K562 (cell line): ENCODE data around the gene SPI1. TPM values are rescaled to one million over a fixed set of nuclear protein-coding genes. Genes with fewer than 3 reads are reported as not detected.

Experiments used
- ATF4 ChIP-seq: fragments of 450-650 bp; formaldehyde crosslinking; IDR thresholded peaks from 2 replicates; pipeline ENCODE4 v1.4.0; 2022; ENCODE audit warnings: mild to moderate bottlenecking, moderate library complexity
- EZH2 ChIP-seq: IDR thresholded peaks from 2 replicates; pipeline ENCODE4 v1.6.1; 2012; ENCODE audit warnings: low read depth, mild to moderate bottlenecking, inconsistent platforms, low read length, borderline replicate concordance
- FOXA1 ChIP-seq: fragments of 450-650 bp; IDR thresholded peaks from 2 replicates; pipeline ENCODE4 v1.6.1; 2016; ENCODE audit warnings: mild to moderate bottlenecking, borderline replicate concordance
- PHF20 ChIP-seq: fragments of 450-650 bp; IDR thresholded peaks from 2 replicates; pipeline ENCODE4 v1.6.1; 2018; ENCODE audit not compliant: partially characterized antibody
- TEAD4 ChIP-seq, 2 experiments: sonication (generic) in 1 of 2; formaldehyde crosslinking in 1 of 2; IDR thresholded peaks; 2 replicates each; pipeline versions ENCODE4 v1.6.1 to v1.8.0; 2012 to 2022; ENCODE audit warnings: borderline replicate concordance in 1 of 2, inconsistent platforms in 1 of 2, low read length in 1 of 2, mild to moderate bottlenecking in 1 of 2, missing genetic modification reagents in 1 of 2
- ZFX ChIP-seq: sonication (generic); formaldehyde crosslinking; IDR thresholded peaks from 2 replicates; pipeline ENCODE4 v1.8.0; 2022; ENCODE audit warnings: mild to moderate bottlenecking, missing genetic modification reagents, moderate library complexity
- ZNF212 ChIP-seq: fragments of 450-650 bp; formaldehyde crosslinking; IDR thresholded peaks from 2 replicates; pipeline ENCODE4 v1.4.0; 2020; ENCODE audit warnings: mild to moderate bottlenecking
- polyA plus RNA-seq, 8 experiments: library from polyadenylated mRNA; depleted of rRNA in 4 of 8; stranded (reverse) in 5 of 8; unstranded in 3 of 8; fragments of >200 nt; fragmentation: Nextera tagmentation in 2 of 8; fragmentation: Illumina TruSeq in 1 of 8; extraction: Ambion mirVana in 2 of 8; extraction: Trizol in 1 of 8; gene quantifications; 2 replicates each; pipeline versions ENCODE4 v1.2.1 to v1.2.3, GENCODE V29; 2011 to 2014; ENCODE audit warnings: inconsistent platforms in 1 of 8, missing spikeins in 1 of 8
- total RNA-seq, 7 experiments: library from RNA; depleted of rRNA in 6 of 7; stranded (reverse); fragments of >200 nt in 6 of 7; fragmentation: Illumina TruSeq in 2 of 7; extraction: Trizol in 2 of 7; gene quantifications; 2 replicates each; pipeline versions ENCODE4 v1.2.1 to v1.2.3, GENCODE V29; 2011 to 2021; ENCODE audit warnings: low replicate concordance in 1 of 7
- TF ChIP-seq, protein P1 (sequence below): fragments of 450-650 bp; IDR thresholded peaks from 2 replicates; pipeline ENCODE4 v1.6.1; 2016; ENCODE audit warnings: mild to moderate bottlenecking, moderate library complexity
- TF ChIP-seq, protein P2 (sequence below), 2 experiments: fragments of 200-800 bp in 1 of 2; sonication (Bioruptor generic) in 1 of 2; sonication (generic) in 1 of 2; formaldehyde crosslinking in 1 of 2; IDR thresholded peaks in 1 of 2; conservative IDR thresholded peaks in 1 of 2; 2 replicates each; pipeline versions ENCODE4 v1.5.0 to v1.6.1; 2016 to 2020; ENCODE audit warnings: missing compliant biosample characterization in 1 of 2, missing genetic modification characterization in 1 of 2, missing genetic modification reagents in 1 of 2
- TF ChIP-seq, protein P3 (sequence below): fragments of 250-450 bp; sonication (Bioruptor Pico); IDR thresholded peaks from 2 replicates; pipeline ENCODE4 v1.5.0; 2020; ENCODE audit warnings: mild to moderate bottlenecking, borderline replicate concordance

SPI1 gene
- total and polyA plus RNA-seq, 9 of the 15 experiments (the other 6 are each of a cell fraction or from before 2014, with no cell fraction given): 0.10 to 33.7 (median 10.3) TPM

- TF ChIP-seq, protein P1, sequence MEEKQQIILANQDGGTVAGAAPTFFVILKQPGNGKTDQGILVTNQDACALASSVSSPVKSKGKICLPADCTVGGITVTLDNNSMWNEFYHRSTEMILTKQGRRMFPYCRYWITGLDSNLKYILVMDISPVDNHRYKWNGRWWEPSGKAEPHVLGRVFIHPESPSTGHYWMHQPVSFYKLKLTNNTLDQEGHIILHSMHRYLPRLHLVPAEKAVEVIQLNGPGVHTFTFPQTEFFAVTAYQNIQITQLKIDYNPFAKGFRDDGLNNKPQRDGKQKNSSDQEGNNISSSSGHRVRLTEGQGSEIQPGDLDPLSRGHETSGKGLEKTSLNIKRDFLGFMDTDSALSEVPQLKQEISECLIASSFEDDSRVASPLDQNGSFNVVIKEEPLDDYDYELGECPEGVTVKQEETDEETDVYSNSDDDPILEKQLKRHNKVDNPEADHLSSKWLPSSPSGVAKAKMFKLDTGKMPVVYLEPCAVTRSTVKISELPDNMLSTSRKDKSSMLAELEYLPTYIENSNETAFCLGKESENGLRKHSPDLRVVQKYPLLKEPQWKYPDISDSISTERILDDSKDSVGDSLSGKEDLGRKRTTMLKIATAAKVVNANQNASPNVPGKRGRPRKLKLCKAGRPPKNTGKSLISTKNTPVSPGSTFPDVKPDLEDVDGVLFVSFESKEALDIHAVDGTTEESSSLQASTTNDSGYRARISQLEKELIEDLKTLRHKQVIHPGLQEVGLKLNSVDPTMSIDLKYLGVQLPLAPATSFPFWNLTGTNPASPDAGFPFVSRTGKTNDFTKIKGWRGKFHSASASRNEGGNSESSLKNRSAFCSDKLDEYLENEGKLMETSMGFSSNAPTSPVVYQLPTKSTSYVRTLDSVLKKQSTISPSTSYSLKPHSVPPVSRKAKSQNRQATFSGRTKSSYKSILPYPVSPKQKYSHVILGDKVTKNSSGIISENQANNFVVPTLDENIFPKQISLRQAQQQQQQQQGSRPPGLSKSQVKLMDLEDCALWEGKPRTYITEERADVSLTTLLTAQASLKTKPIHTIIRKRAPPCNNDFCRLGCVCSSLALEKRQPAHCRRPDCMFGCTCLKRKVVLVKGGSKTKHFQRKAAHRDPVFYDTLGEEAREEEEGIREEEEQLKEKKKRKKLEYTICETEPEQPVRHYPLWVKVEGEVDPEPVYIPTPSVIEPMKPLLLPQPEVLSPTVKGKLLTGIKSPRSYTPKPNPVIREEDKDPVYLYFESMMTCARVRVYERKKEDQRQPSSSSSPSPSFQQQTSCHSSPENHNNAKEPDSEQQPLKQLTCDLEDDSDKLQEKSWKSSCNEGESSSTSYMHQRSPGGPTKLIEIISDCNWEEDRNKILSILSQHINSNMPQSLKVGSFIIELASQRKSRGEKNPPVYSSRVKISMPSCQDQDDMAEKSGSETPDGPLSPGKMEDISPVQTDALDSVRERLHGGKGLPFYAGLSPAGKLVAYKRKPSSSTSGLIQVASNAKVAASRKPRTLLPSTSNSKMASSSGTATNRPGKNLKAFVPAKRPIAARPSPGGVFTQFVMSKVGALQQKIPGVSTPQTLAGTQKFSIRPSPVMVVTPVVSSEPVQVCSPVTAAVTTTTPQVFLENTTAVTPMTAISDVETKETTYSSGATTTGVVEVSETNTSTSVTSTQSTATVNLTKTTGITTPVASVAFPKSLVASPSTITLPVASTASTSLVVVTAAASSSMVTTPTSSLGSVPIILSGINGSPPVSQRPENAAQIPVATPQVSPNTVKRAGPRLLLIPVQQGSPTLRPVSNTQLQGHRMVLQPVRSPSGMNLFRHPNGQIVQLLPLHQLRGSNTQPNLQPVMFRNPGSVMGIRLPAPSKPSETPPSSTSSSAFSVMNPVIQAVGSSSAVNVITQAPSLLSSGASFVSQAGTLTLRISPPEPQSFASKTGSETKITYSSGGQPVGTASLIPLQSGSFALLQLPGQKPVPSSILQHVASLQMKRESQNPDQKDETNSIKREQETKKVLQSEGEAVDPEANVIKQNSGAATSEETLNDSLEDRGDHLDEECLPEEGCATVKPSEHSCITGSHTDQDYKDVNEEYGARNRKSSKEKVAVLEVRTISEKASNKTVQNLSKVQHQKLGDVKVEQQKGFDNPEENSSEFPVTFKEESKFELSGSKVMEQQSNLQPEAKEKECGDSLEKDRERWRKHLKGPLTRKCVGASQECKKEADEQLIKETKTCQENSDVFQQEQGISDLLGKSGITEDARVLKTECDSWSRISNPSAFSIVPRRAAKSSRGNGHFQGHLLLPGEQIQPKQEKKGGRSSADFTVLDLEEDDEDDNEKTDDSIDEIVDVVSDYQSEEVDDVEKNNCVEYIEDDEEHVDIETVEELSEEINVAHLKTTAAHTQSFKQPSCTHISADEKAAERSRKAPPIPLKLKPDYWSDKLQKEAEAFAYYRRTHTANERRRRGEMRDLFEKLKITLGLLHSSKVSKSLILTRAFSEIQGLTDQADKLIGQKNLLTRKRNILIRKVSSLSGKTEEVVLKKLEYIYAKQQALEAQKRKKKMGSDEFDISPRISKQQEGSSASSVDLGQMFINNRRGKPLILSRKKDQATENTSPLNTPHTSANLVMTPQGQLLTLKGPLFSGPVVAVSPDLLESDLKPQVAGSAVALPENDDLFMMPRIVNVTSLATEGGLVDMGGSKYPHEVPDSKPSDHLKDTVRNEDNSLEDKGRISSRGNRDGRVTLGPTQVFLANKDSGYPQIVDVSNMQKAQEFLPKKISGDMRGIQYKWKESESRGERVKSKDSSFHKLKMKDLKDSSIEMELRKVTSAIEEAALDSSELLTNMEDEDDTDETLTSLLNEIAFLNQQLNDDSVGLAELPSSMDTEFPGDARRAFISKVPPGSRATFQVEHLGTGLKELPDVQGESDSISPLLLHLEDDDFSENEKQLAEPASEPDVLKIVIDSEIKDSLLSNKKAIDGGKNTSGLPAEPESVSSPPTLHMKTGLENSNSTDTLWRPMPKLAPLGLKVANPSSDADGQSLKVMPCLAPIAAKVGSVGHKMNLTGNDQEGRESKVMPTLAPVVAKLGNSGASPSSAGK: no peak
- TF ChIP-seq FOXA1: no peak
- TF ChIP-seq PHF20: peak; percentile 20
- TF ChIP-seq, protein P2, sequence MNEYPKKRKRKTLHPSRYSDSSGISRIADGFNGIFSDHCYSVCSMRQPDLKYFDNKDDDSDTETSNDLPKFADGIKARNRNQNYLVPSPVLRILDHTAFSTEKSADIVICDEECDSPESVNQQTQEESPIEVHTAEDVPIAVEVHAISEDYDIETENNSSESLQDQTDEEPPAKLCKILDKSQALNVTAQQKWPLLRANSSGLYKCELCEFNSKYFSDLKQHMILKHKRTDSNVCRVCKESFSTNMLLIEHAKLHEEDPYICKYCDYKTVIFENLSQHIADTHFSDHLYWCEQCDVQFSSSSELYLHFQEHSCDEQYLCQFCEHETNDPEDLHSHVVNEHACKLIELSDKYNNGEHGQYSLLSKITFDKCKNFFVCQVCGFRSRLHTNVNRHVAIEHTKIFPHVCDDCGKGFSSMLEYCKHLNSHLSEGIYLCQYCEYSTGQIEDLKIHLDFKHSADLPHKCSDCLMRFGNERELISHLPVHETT (CRISPR knock-in tag; conservative IDR thresholded peaks at IDR 0.05 in 1 of 2, IDR thresholded peaks at IDR 0.05 in 1 of 2): no peak
- no peak for TF ChIP-seq ATF4 (CRISPR knock-in tag)
- no peak for TF ChIP-seq TEAD4 (IDR thresholded peaks at IDR 0.05; ENCODE audit: low read length)
- TF ChIP-seq TEAD4 (CRISPR knock-in tag; IDR thresholded peaks at IDR 0.05; ENCODE audit: borderline replicate concordance): no peak
- peak; percentile 82 for TF ChIP-seq ZFX (CRISPR knock-in tag)
- TF ChIP-seq, protein P3, sequence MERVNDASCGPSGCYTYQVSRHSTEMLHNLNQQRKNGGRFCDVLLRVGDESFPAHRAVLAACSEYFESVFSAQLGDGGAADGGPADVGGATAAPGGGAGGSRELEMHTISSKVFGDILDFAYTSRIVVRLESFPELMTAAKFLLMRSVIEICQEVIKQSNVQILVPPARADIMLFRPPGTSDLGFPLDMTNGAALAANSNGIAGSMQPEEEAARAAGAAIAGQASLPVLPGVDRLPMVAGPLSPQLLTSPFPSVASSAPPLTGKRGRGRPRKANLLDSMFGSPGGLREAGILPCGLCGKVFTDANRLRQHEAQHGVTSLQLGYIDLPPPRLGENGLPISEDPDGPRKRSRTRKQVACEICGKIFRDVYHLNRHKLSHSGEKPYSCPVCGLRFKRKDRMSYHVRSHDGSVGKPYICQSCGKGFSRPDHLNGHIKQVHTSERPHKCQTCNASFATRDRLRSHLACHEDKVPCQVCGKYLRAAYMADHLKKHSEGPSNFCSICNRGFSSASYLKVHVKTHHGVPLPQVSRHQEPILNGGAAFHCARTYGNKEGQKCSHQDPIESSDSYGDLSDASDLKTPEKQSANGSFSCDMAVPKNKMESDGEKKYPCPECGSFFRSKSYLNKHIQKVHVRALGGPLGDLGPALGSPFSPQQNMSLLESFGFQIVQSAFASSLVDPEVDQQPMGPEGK (CRISPR knock-in tag): no peak
- no peak for TF ChIP-seq ZNF212 (CRISPR knock-in tag)
- TF ChIP-seq EZH2: no peak
Observed at GRCh38 chr11:47337229-47337924, 41.0 kb downstream of the SPI1 start (continued).
